ENCODE data around the gene MFSD2B.
A peak's percentile ranks its signal among the peaks of the same experiment; 100 is the strongest.

DNA sequence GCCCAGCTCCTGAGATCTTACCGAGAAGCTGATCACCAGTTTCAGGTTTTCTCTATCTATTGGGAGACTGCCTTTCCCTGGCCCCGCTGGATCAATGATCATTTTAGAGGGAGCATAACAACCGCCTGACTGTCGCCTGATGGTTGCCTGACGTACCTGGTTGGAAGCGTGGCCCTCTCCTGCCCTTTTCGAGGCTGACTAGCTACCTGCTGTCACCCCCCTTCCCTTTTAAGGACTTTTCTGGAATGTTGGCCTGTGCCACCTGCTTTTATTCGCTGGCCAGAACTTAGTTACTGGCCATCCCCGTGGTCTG, 562 bp upstream of the MFSD2B start:
- TF ChIP-seq CTCF (optimal IDR thresholded peaks at IDR 0.05 in 1 of 3, IDR thresholded peaks at IDR 0.05 in 1 of 3, conservative IDR thresholded peaks at IDR 0.05 in 1 of 3; ENCODE audit: extremely low read depth in 1 of 3, insufficient read depth in 2 of 3, low read length in 3 of 3) = no peak
- TF ChIP-seq EZH2 (IDR thresholded peaks at IDR 0.05; ENCODE audit: low read length) = peak; percentile 71

Data from keratinocyte (primary cell).